ENCODE measurements around the gene IL20.

GRCh38 chr1:206851341-206852010 lies 13.9 kb upstream of the IL20 start:
- TF ChIP-seq CTCF (IDR thresholded peaks at IDR 0.05) (no peak), POLR2A (IDR thresholded peaks at IDR 0.05) (no peak)
